Panc1 (cell line): ENCODE data around the gene CEP120.

ENCODE experiments used
- POLR2AphosphoS5 ChIP-seq: IDR thresholded peaks from 2 replicates; pipeline ENCODE4 v1.6.1; 2012; ENCODE audit warnings: mild to moderate bottlenecking, low read depth, low read length, moderate library complexity
- TCF7L2 ChIP-seq: IDR thresholded peaks from 2 replicates; pipeline ENCODE4 v1.6.1; 2011; ENCODE audit warnings: mild to moderate bottlenecking, low read depth, low read length, inconsistent platforms
- TF ChIP-seq, protein P1 (sequence below): fragments of 450-650 bp; IDR thresholded peaks from 2 replicates; pipeline ENCODE4 v1.5.1; 2017; ENCODE audit warnings: mild to moderate bottlenecking

DNA sequence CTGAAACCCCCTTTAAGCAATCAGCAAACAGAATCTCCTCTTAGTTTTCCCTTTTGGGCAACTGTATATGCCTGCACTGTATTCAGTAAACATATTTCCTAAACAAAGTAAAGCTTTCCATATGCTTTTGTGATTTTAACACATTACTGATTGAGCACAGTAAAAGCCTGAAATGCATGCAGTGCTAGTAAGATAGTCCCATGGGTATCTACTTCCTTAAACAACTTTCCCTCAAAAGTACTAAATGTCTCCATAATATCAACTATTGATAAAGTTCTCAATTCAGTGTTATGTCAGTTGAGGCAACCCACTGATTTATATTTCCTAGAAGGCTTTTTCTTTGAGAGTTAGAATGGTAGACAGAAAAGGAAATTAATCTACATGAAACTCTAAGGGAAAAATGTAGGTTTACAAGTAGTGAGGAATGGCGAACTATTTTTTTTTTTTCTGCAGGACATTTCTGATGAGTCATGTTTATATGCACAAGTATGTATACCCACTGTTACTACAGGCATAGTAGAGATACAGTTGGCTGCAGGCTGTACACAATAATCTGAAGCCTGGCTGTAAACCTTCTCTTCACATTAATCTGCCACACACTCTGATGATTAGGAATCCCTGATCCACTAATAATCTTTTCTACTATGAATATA lies 31.2 kb upstream of the CEP120 start:
- TF ChIP-seq, protein P1, sequence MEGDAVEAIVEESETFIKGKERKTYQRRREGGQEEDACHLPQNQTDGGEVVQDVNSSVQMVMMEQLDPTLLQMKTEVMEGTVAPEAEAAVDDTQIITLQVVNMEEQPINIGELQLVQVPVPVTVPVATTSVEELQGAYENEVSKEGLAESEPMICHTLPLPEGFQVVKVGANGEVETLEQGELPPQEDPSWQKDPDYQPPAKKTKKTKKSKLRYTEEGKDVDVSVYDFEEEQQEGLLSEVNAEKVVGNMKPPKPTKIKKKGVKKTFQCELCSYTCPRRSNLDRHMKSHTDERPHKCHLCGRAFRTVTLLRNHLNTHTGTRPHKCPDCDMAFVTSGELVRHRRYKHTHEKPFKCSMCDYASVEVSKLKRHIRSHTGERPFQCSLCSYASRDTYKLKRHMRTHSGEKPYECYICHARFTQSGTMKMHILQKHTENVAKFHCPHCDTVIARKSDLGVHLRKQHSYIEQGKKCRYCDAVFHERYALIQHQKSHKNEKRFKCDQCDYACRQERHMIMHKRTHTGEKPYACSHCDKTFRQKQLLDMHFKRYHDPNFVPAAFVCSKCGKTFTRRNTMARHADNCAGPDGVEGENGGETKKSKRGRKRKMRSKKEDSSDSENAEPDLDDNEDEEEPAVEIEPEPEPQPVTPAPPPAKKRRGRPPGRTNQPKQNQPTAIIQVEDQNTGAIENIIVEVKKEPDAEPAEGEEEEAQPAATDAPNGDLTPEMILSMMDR: no peak
- TF ChIP-seq POLR2AphosphoS5 (no peak), TCF7L2 (no peak)
